Astrocyte of the cerebellum (primary cell): Measurements from ENCODE around the gene PPIL3.

Experiments
- DNase-seq: peaks from one replicate; pipeline ENCODE4 v3.0.0-alpha.2; 2011; ENCODE audit warnings: low read depth
- H3K4me3 ChIP-seq: 2 replicates; pipeline ENCODE4 v1.5.1; 2011; ENCODE audit warnings: mild to moderate bottlenecking, low read depth, low read length, moderate library complexity
- in situ Hi-C: cut with HindIII; loops from 2 replicates; pipeline ENCODE4 v1.10.0; 2017; ENCODE audit warnings: low sequenced_read_pairs
- TF ChIP-seq, protein P1 (sequence below): IDR thresholded peaks from 2 replicates; pipeline ENCODE4 v1.5.1; 2012; ENCODE audit warnings: low read length, low read depth, moderate library complexity, mild to moderate bottlenecking; ENCODE audit errors: missing control alignments

The PPIL3 gene

DNA sequence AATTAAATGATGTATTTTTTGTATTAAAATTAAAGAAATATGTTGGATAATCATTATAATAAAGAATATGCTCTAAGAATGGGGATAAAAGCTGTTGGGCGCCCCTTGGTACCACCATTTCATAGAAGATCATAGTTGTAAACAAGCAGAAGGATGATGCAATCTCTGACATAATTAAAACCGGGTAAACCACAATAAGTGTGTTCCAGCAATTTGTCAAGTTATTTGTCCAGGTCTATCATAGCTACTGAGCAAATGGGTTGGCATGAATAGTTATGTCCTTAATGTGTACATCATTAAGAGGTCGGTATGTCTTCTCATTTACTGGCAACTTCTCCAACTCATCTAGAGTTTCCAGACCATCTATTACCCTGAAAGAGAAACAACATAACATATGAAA, 17.7 kb downstream of the PPIL3 start:
- no peak overlapping the region for H3K4me3 ChIP-seq
- DNase-seq, result no peak
- in situ Hi-C loops, result no loop called here
- TF ChIP-seq, protein P1, sequence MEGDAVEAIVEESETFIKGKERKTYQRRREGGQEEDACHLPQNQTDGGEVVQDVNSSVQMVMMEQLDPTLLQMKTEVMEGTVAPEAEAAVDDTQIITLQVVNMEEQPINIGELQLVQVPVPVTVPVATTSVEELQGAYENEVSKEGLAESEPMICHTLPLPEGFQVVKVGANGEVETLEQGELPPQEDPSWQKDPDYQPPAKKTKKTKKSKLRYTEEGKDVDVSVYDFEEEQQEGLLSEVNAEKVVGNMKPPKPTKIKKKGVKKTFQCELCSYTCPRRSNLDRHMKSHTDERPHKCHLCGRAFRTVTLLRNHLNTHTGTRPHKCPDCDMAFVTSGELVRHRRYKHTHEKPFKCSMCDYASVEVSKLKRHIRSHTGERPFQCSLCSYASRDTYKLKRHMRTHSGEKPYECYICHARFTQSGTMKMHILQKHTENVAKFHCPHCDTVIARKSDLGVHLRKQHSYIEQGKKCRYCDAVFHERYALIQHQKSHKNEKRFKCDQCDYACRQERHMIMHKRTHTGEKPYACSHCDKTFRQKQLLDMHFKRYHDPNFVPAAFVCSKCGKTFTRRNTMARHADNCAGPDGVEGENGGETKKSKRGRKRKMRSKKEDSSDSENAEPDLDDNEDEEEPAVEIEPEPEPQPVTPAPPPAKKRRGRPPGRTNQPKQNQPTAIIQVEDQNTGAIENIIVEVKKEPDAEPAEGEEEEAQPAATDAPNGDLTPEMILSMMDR, result no peak

DNA sequence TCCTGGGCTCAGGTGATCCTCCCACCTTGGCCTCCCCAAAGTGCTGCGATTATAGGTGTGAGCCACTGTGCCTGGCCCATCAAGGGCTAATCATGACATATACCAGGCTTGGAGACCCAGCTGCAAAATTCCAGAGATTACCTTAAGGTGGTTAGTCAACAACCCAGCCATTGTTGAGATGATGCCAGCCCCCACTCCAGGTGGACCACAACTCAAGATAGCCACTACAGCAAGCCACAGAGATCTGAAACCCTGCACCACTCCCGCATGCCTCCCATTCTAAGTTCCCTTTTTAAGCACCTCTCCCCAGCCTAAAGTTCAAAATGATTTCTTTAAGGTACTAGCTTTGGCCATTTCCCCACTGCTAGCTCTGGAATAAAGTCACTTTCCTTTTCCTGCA, 19.9 kb downstream of the PPIL3 start:
- no peak for DNase-seq
- in situ Hi-C loops, result no loop called here
- TF ChIP-seq, protein P1, result no peak
- no peak overlapping the region for H3K4me3 ChIP-seq

DNA sequence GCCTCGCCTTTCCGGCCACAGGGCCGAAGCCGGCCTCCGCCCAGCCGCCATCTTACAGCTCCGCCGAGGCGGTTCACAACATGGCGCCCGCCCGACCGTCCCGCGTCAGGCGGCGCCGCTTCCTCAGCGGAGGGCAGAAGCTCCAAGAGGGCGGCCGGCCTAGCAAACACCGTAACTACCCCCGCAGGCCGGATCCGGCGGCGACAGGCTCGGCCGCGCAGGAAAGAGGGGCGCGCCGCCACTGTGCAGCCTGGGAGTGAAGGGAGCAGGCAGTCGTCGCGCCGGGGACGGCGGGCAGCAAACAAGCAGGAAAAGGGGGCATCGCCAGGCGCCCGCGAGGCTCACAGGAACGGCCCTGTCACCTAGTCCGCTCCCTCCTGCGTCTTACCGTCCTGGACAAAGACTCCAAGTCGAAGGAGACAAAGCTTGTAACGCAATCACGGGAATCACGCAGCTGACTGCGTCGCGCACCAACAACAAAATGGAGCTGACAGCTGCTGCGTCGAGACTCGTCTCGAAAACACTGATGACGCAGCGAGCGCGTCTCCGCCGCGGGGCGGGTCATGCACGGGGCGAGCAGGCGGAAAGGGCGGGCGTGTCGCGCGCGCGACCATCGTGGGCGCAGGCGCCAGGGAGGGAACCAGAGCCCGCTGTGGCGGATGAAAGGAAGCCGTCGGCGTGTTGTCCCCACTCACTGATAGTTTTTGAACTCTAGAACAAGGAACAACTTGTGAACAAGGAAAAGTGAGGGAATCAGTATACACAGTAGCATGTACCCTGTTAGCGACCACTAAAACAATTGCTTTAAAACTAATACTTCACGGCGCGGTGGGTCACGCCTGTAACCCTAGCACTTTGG, 24.5 kb downstream of the PPIL3 start, which contains the start of gene CLK1:
Gene CLK1 (minus strand): TSS at position 483 of the 859 bp plus-strand sequence. CDS start 2,796 bp downstream, outside the sequence.
- peak; percentile 74 for DNase-seq
- peak within 1 kb of the TSS; percentile 99 for H3K4me3 ChIP-seq
- TF ChIP-seq, protein P1, result no peak
- in situ Hi-C loops, result no loop called here

DNA sequence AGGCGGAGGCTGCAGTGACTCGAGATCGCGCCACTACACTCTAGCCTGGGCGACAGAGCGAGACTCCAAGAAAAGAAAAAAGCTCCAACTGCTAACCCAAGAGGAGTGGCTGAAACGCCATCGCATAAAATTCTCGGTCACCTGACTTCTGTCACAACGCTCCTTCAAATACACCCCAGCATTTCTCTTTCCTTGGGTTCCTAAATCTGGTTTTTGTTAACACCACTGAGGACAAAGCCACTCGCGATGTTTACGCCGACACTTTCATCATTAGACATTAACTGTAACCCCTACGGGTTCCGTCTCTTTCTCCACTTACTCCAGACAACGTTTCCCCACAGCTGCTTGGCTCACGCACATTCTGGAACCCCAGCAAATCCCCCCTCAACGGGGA, 25.1 kb downstream of the PPIL3 start:
- no peak for DNase-seq
- H3K4me3 ChIP-seq, result peak overlapping the region; percentile 99
- in situ Hi-C loops, result no loop called here
- TF ChIP-seq, protein P1, result no peak

DNA sequence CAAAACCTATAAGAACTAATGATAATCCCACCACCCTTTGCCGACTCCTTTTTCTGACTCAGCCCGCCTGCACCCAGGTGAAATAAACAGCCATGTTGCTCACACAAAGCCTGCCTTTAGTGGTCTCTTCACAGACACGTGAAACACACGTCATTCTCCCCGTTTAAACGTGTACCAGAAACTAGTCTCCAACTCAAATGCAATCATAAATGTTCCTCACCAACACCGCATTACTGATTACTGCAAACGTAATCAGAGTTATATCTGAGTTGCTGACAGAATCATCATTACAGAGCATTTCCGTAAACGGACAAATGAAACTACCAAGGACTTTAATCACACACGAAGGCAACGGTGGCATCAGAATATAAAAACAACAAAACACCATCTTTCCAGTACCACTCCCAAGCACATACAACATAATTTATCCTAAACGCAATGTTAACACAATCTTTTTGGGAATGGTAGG, 26.3 kb downstream of the PPIL3 start:
- in situ Hi-C loops, result no loop called here
- H3K4me3 ChIP-seq, result peak overlapping the region; percentile 99
- no peak for DNase-seq
- TF ChIP-seq, protein P1, result no peak

DNA sequence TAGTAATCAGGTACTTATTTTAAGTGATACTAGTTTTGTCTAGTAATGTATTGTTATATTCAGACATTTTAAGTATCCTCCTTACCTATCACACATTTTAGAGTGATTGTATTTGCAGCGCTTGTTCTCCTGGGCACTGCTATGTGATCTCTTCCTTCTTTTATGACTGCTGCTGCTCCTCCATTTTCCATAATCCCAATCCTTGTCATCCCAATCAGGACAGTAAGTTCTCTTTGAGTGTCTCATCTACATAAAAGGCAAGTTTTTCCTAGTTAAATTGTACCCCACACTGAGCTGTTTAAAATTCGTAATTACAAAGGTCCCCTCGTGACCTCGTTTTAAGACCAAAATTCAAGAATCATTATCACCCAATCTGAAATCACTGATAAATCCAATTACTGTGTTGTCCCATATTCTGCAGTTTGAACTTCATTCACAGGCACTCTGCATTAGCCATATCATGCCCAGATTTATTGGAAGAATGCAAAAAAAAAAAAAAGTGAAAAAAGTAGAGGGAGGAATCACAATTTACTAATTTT, 27.2 kb downstream of the PPIL3 start:
- TF ChIP-seq, protein P1, result no peak
- H3K4me3 ChIP-seq, result peak overlapping the region; percentile 99
- DNase-seq, result no peak
- in situ Hi-C loops, result no loop called here
